ENCODE measurements around the gene TMEM39B. TPM values are rescaled to one million over a fixed set of nuclear protein-coding genes. Genes with fewer than 3 reads are reported as not detected.
A peak's percentile ranks its signal among the peaks of the same experiment; 100 is the strongest.
"Not testable (repeated sequence)": the region's sequence is repeated elsewhere in the genome, so short reads cannot be mapped to it uniquely, and the experiment has no call there.

The TMEM39B gene
- total and polyA plus RNA-seq, 10 donors = 6.4 to 18.6 (median 12.0) TPM

DNA sequence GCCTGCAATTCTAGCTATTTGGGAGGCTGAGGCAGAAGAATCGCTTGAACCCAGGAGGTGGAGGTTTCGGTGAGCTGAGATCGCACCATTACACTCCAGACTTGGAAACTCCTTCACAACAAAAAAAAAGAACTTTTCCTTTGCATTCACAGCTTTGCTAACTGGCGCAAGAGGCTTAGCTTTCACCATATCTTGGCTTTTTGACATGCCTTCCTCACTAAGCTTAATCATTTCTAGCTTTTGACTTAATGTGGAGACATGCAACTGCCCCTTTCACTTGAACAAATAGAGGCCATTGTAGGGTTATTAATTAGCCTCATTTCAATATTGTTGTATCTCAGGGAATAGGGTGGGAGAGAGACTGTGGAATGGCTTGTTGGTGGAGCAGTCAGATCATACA lies 43.8 kb downstream of the TMEM39B start:
- Histone ChIP-seq H3K27me3 (replicated peaks in 1 of 7) (no peaks in the 10 kb centered on the region), H3K4me3 (no peak overlapping the region), H3K4me1 (peaks cover 11 to 98% (median 66%) of the 10 kb centered on the region in 6 donors), H3K36me3 (peaks cover 0 to 37% (median 0%) of the 10 kb centered on the region in 6 donors), H3K9me3 (no peaks in the 10 kb centered on the region), H3K27ac (no peak overlapping the region)
- intact Hi-C loops (cut with DNase I; ENCODE audit: low total_unique reads) = no loop called here
- TF ChIP-seq CTCF (IDR thresholded peaks at IDR 0.05 in 8 of 11, conservative IDR thresholded peaks at IDR 0.05 in 3 of 11) (no peak), POLR2AphosphoS5 (IDR thresholded peaks at IDR 0.05) (no peak), POLR2A (IDR thresholded peaks at IDR 0.05) (no peak)
- no peak for DNase-seq
- WGBS, 5 donors = 92 to 99% (median 93%) methylated on average over 4 of the region's 4 CpGs

GRCh38 chr1:32122151-32122550 lies 49.4 kb downstream of the TMEM39B start:
- TF ChIP-seq POLR2A (IDR thresholded peaks at IDR 0.05) (no peak), CTCF (IDR thresholded peaks at IDR 0.05 in 8 of 11, conservative IDR thresholded peaks at IDR 0.05 in 3 of 11) (no peak), POLR2AphosphoS5 (IDR thresholded peaks at IDR 0.05) (no peak)
- DNase-seq = no peak
- peak overlapping the region in 1 of 8 donors; percentile 33 for H3K4me3 ChIP-seq
- no peaks in the 10 kb centered on the region for H3K27me3 ChIP-seq (replicated peaks in 1 of 7)
- intact Hi-C loops (cut with DNase I; ENCODE audit: low total_unique reads) = no loop called here
- H3K27ac ChIP-seq = peak overlapping the region in 5 of 8 donors; percentile 26 to 69 (median 65)
- 15 to 40% (median 26%) methylated on average over 5 of the region's 5 CpGs for WGBS, 5 donors
- H3K36me3 ChIP-seq = no peaks in the 10 kb centered on the region
- peaks cover 3 to 93% (median 57%) of the 10 kb centered on the region in 6 donors for H3K4me1 ChIP-seq
- H3K9me3 ChIP-seq = no peaks in the 10 kb centered on the region

GRCh38 chr1:32123361-32123760 lies 50.6 kb downstream of the TMEM39B start:
- H3K36me3 ChIP-seq; DNase-seq; H3K27ac ChIP-seq; intact Hi-C loops (cut with DNase I; ENCODE audit: low total_unique reads); H3K4me3 ChIP-seq; H3K9me3 ChIP-seq; H3K27me3 ChIP-seq (replicated peaks in 1 of 7): not testable (repeated sequence)
- 95 to 100% (median 96%) methylated on average over 2 of the region's 2 CpGs for WGBS, 5 donors
- peaks cover 3 to 93% (median 59%) of the 10 kb centered on the region in 6 donors for H3K4me1 ChIP-seq

DNA sequence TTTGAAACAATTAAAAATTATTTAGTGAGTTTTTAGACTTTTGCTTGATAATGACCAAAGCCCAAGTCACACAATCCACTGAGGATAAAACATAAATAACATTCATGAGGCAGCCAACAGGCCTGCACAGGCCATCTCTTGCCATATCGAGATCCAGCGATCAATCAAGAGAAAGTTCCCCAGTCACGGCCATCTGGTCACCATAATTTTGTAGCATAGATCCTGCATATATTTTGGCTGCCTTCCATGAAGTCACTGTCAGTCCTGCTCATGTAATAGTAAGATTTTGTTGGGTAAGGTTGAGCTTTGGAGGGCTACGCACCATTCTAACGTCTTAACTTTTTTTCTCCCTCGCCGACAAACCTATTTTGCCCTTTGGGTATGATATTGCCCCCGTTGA lies 52.6 kb downstream of the TMEM39B start:
- no peak for DNase-seq
- Histone ChIP-seq H3K27me3 (replicated peaks in 1 of 7) (no peaks in the 10 kb centered on the region), H3K27ac (no peak overlapping the region), H3K4me3 (no peak overlapping the region), H3K4me1 (peaks cover 9 to 95% (median 62%) of the 10 kb centered on the region in 6 donors), H3K9me3 (no peaks in the 10 kb centered on the region), H3K36me3 (peaks cover 0 to 8% (median 0%) of the 10 kb centered on the region in 6 donors)
- intact Hi-C loops (cut with DNase I; ENCODE audit: low total_unique reads) = no loop called here
- no peak for TF ChIP-seq POLR2A (IDR thresholded peaks at IDR 0.05)
- 90 to 96% (median 92%) methylated on average over 8 of the region's 8 CpGs for WGBS, 5 donors

GRCh38 chr1:32126770-32127169 lies 54.0 kb downstream of the TMEM39B start:
- Histone ChIP-seq H3K27me3 (replicated peaks in 1 of 7) (no peaks in the 10 kb centered on the region), H3K36me3 (peaks cover 0 to 18% (median 0%) of the 10 kb centered on the region in 6 donors), H3K9me3 (no peaks in the 10 kb centered on the region), H3K4me1 (peaks cover 6 to 82% (median 47%) of the 10 kb centered on the region in 6 donors), H3K4me3 (no peak overlapping the region), H3K27ac (peak overlapping the region in 1 of 8 donors; percentile 19)
- DNase-seq = no peak
- WGBS, 5 donors = 82 to 95% (median 91%) methylated on average over 3 of the region's 3 CpGs
- intact Hi-C loops (cut with DNase I; ENCODE audit: low total_unique reads) = no loop called here
- TF ChIP-seq POLR2AphosphoS5 (IDR thresholded peaks at IDR 0.05) (no peak), CTCF (IDR thresholded peaks at IDR 0.05 in 8 of 11, conservative IDR thresholded peaks at IDR 0.05 in 3 of 11) (no peak), POLR2A (IDR thresholded peaks at IDR 0.05) (no peak)

Measured in spleen (tissue), 11 donors.